NCI-H446 (cell line): ENCODE results near the gene LRTM2.

Experiments used
- DNase-seq, 2 experiments: peaks; one replicate each; lab custom pipeline; 2025; lab: John Stamatoyannopoulos, UW

LRTM2 gene

GRCh38 chr12:1820191-1820895, at the start of gene LRTM2:
Gene LRTM2, plus strand, starts transcription at chr12:1820565. Its CDS starts 7,584 bp downstream, at chr12:1828149.
- DNase-seq = no peak

GRCh38 chr12:1773937-1774655, 46.3 kb upstream of the LRTM2 start:
- no peak for DNase-seq

DNA sequence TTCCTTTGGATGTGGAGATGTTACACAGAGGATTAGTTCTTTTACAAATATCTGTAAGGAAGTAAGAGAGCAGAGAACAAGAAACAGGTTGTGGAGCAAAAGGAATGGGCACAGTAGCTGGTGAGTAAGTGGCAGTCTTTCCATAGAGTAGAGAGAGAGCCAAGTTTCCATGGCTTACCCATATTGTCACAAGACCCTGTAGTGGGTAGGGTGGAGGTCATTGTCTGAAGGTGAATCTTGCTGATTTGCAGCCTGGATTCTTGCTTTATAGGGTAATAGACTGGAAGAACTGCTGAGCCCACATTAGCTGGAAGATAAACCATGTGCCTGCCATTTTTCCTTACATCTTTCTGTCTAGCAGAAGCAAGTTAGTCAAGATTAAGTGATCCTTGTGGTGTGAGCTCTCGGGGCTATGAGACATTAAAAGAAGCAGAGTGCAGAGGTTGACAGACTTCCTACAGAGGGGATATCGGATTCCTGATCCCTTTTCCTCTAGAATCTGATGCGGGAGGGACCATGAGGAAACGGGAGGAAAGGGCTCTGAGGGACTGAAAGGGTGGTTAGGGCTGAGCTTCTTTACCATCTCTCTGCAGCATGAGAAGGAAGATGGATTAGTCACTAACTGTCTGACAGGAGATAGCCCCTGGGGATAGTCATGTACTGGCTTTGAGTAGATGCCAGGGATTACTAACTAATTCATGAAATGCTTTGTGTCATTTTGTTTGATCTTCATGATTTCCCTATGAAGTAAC, 44.0 kb upstream of the LRTM2 start:
- DNase-seq = peak; percentile 54 to 73

DNA sequence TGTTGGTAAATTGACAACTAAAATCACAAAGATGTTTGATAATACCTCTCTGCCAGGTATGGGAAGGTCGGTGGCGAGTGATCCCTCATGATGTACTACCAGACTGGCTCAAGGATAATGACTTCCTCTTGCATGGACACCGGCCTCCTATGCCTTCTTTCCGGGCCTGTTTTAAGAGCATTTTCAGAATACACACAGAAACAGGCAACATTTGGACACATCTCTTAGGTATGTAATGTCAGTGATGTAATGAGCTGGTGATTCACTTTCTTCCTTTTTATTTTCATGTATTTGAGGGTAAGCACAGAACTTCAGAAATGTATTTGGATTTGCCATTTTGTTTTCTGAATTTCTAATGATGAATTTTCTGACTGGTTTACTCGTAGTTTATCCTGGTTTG, 42.6 kb upstream of the LRTM2 start:
- no peak for DNase-seq

DNA sequence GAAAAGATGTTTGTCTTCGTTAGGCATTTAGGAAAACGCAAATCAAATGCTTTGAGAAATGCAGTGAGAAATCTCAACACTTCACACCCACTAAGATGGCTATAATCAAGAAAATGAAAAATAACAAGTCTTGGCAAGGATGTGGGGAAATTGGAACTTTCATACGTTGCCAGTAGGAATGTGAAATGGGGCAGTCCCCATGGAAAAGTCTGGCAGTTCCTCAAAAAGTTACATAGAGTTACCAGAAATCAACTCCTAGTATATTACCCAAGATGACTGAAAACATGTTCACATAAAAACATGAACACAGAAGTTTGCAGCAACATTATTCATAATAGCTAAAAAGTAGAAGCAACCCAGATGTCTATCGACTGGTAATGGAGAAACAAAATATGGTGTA, 41.5 kb upstream of the LRTM2 start:
- DNase-seq = no peak

DNA sequence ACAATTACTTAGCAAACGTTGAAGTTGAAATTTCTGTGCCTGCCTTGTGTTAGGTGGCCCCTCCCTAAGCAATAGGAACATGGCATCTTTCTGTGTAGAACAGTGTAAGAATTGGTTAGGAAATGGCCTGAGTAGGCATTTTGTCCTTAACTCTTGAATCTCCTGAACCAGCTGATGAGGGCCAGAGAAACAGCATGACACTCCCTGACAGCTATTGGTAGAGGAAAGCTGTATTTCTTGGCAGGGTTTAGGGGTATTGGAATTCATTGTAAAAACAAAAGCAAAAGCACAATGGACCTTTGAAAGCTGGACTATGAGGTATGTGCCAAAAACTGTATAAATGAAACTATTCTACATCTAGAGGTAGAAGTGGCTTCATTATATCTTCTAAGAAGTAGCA, 40.6 kb upstream of the LRTM2 start:
- no peak for DNase-seq

GRCh38 chr12:1781772-1782171, 38.6 kb upstream of the LRTM2 start:
- DNase-seq = no peak

DNA sequence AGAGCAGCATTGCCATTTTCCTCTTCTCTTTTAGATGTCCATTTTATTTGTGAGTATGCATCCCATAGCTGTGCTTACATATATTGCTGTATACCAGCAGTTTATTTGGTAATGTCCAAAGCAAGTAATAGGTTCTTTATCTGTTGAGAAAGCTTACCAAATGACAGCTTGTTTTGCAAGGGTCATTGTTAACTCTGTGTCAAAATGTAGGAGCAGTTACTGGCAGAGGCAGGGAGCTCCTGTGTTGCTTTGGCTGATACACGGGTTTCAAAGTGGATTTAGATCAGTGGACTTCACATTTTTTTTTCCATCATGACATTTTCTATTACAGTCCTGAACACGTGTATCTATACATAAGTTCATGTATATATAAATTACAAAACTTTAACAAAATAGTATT, 38.1 kb upstream of the LRTM2 start:
- no peak for DNase-seq

- DNase-seq = no peak
Measured at GRCh38 chr12:1787714-1788113, 32.7 kb upstream of the LRTM2 start.

GRCh38 chr12:1790444-1790843, 29.9 kb upstream of the LRTM2 start:
- DNase-seq = no peak

- DNase-seq = peak; percentile 36 to 78
Measured at GRCh38 chr12:1791104-1791841, 29.1 kb upstream of the LRTM2 start.

DNA sequence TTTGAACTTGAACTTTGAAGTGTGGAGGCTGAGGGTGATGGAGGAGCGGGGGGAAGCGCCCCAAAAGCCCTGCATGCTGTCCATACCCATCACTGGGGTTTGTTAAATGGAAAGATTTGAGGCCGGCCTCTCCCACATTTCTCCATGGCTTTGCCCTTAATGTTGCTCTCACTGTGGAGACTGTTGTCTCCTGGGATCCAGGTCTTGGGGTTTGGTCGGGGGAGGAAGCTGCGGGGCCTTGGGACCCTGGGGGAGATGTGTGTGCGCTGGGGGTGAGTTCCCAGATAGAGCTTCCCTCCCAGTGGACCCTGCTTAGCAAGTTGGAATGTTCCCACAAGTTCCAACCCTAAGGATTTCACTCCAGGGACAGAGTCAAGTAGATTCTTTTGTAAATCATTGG, 28.0 kb upstream of the LRTM2 start:
- DNase-seq = no peak

DNA sequence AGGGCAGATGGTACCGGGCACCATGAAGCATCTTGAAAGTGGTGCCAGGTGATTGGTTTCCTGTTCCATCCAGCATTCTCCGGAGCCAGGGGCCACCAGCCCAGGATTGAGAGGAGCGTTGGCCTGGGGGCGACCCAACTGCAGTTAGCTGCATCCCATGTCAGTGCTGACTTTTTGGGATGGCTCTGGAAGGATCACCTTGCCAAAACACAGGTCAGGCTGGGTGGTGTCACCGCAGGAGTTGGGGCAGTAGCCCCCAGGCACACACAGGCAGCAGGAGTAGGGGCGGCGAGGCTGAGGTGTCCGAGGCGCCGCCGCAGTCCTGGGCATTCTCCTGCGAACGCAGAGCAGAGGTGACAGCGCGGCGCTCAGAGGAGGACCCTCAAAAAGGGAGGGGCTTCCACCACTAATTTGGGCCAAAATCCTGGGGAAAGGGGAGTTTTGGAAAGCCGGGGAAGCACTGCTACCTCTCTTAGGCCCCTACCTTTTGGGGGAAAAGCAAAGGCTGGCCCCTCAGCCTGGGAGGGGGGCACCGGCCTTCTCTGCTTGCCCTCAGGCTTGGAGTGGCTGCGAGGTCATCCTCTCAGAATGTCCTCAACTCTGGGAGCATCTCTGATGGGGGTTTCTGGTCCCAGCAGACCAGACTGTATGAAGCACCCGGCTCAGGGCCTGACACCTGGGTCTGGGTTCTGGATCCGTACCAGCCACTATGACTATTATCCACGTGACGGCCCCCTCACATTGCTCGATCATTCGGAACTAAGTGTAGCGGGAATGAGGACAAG, 26.7 kb upstream of the LRTM2 start:
- no peak for DNase-seq

- DNase-seq = no peak
Measured at GRCh38 chr12:1794440-1795090, 25.8 kb upstream of the LRTM2 start.

DNA sequence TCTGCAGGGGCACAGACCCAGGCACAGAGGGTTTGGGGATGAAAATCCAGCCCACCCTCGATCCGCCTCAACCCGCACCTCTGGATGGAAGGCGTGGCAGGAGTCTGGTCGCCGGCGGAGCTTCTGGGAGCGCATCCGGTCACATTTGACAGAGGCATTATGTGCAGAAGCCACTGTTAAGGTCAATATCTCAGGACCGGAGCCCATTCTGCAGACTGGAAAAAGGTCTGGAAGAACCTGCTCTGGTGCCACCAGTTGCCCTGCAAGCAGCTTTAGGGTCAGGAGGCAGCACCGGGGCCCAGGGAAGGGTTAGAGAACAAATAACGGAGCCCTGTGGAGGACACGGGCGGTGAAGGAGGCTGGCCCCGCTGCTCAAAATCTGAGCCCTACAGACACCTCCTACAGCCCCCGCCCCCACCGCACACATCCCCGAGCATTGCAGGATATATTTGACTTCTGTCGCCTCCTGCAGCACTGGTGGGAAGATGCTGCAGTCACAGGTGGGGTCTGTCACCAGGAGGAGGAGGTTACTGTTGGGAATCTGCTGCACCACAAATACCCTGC, 25.1 kb upstream of the LRTM2 start:
- DNase-seq = no peak

- peak; percentile 65 to 88 for DNase-seq
Measured at GRCh38 chr12:1795785-1796514, 24.4 kb upstream of the LRTM2 start.

DNA sequence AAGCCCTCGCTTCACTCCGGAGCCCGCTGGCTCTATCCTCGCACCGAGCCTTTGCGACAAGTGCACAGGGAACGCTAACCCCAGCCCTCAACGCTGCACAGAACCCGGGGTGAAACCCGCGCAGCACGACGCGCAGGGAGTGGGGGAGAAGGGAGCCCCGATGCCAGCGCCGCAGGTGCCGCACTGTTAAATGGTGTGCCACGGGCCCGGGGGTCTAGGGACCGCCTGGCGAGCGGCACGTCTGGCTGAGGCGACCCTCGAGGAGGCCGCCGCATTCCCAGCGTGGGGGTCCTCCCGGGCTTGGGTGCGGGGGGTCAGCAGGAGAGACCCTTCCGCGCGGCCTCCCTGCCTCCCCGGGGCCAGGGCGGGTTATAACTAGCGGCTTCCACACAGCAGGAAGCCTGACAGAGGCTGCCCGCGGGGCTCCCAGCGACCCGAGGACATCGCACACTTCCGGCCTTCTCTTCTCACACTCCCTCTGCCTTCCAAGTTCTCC, 23.8 kb upstream of the LRTM2 start:
- DNase-seq = no peak

- DNase-seq = no peak
Measured at GRCh38 chr12:1797011-1797901, 23.1 kb upstream of the LRTM2 start.
